ENCODE measurements around the gene DDX4. TPM values are rescaled to one million over a fixed set of nuclear protein-coding genes. Genes with fewer than 3 reads are reported as not detected.
A peak's percentile ranks its signal among the peaks of the same experiment; 100 is the strongest.
"Not testable (repeated sequence)": the region's sequence is repeated elsewhere in the genome, so short reads cannot be mapped to it uniquely, and the experiment has no call there.

DDX4 gene
- total and polyA plus RNA-seq, 3 experiments from 2014 or later, result not detected

DNA sequence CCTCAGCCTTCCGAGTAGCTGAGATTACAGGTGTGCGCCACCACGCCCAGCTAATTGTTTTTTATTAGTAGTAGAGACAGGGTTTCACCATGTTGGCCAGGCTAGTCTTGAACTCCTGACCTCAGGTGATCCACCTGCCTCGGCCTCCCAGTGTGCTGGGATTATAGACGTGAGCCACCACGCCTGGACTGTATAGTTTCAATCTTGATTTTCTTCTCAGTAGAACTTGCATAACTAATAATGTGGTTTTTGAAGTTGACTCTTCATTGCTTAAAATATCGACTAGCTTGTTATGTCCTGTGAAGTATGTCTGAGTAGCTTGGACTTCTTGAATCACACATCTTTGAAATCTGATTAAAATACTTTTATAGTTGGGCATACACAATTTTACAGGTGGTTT lies 23.9 kb downstream of the DDX4 start:
- POLR2A ChIA-PET; H3K27ac ChIP-seq (ENCODE audit: low read depth, low read length); CTCF ChIA-PET; DNase-seq; H3K27me3 ChIP-seq (ENCODE audit: insufficient read depth, low read length, poor library complexity, severe bottlenecking); H3K36me3 ChIP-seq (ENCODE audit: insufficient read depth, low read length); H3K9me3 Mint-ChIP-seq; H3K9me3 ChIP-seq (ENCODE audit: low read length); H3K27ac Mint-ChIP-seq; H3K36me3 Mint-ChIP-seq; H3K4me3 Mint-ChIP-seq; H3K4me3 ChIP-seq (ENCODE audit: low read length): not testable (repeated sequence)
- peaks cover 19 to 34% of the 10 kb centered on the region in 2 donors for H3K27me3 Mint-ChIP-seq
- H3K4me1 ChIP-seq (ENCODE audit: insufficient read depth, low read length), result peaks cover 14% of the 10 kb centered on the region
- H3K4me1 Mint-ChIP-seq, result peaks cover 14 to 24% (median 19%) of the 10 kb centered on the region in 3 donors

- peak in 1 of 5 donors; percentile 3 for DNase-seq
- H3K27ac ChIP-seq (ENCODE audit: low read depth, low read length), result no peak overlapping the region
- peak overlapping the region in 1 of 8 donors; percentile 8 for H3K27ac Mint-ChIP-seq
- no peak overlapping the region for H3K4me3 ChIP-seq (ENCODE audit: low read length)
- H3K36me3 Mint-ChIP-seq, result peaks cover 0 to 3% (median 3%) of the 10 kb centered on the region in 3 donors
- H3K4me1 ChIP-seq (ENCODE audit: insufficient read depth, low read length), result peaks cover 14% of the 10 kb centered on the region
- ChIA-PET CTCF (no interaction called here), POLR2A (no interaction called here)
- no peaks in the 10 kb centered on the region for H3K9me3 ChIP-seq (ENCODE audit: low read length)
- peak overlapping the region in 6 of 7 donors; percentile 2 to 48 (median 34) for H3K4me3 Mint-ChIP-seq
- H3K27me3 ChIP-seq (ENCODE audit: insufficient read depth, low read length, poor library complexity, severe bottlenecking), result no peaks in the 10 kb centered on the region
- no peaks in the 10 kb centered on the region for H3K9me3 Mint-ChIP-seq
- H3K4me1 Mint-ChIP-seq, result peaks cover 14 to 24% (median 19%) of the 10 kb centered on the region in 3 donors
- H3K36me3 ChIP-seq (ENCODE audit: insufficient read depth, low read length), result no peaks in the 10 kb centered on the region
- peaks cover 14 to 21% of the 10 kb centered on the region in 2 donors for H3K27me3 Mint-ChIP-seq
Observed at GRCh38 chr5:55763746-55764420, 26.0 kb downstream of the DDX4 start.

GRCh38 chr5:55768279-55768678 lies 30.4 kb downstream of the DDX4 start:
- peaks cover 14 to 19% (median 18%) of the 10 kb centered on the region in 3 donors for H3K4me1 Mint-ChIP-seq
- H3K9me3 Mint-ChIP-seq, result peaks cover 0 to 3% (median 0%) of the 10 kb centered on the region in 5 donors
- H3K27ac Mint-ChIP-seq, result no peak overlapping the region
- H3K27me3 ChIP-seq (ENCODE audit: insufficient read depth, low read length, poor library complexity, severe bottlenecking), result no peaks in the 10 kb centered on the region
- H3K4me3 ChIP-seq (ENCODE audit: low read length), result no peak overlapping the region
- CTCF ChIA-PET, result no interaction called here
- H3K4me3 Mint-ChIP-seq, result no peak overlapping the region
- peaks cover 0 to 2% (median 0%) of the 10 kb centered on the region in 3 donors for H3K36me3 Mint-ChIP-seq
- DNase-seq, result no peak
- H3K36me3 ChIP-seq (ENCODE audit: insufficient read depth, low read length), result no peaks in the 10 kb centered on the region
- peaks cover 14% of the 10 kb centered on the region for H3K4me1 ChIP-seq (ENCODE audit: insufficient read depth, low read length)
- H3K9me3 ChIP-seq (ENCODE audit: low read length), result no peaks in the 10 kb centered on the region
- H3K27me3 Mint-ChIP-seq, result peaks cover 0 to 2% of the 10 kb centered on the region in 2 donors
- no peak overlapping the region for H3K27ac ChIP-seq (ENCODE audit: low read depth, low read length)
- POLR2A ChIA-PET, result no interaction called here

DNA sequence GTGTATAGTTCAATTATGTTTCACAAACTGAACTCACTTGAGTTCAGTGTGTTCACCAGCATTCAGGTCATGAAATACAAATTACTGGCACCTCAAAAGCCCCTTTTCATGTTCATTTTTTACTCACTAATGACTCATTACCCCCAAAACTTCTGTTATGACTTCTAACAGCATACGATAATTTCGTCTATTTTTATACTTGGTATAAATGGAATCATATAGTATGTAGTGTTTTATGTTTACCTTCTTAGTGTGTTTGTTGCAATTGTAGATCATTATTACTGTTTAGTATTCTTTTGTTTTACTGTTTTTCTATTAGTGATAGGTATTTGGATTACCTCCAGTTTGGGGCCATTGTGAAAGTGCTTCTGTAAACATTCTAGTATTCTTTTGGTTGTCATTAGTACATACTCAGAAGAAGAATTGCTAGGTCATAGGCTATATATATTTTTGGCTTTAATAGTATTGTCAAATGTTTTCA lies 33.4 kb downstream of the DDX4 start:
- H3K36me3 Mint-ChIP-seq, result peaks cover 0 to 2% (median 0%) of the 10 kb centered on the region in 3 donors
- no peaks in the 10 kb centered on the region for H3K4me1 Mint-ChIP-seq
- Histone ChIP-seq H3K27me3 (ENCODE audit: insufficient read depth, low read length, poor library complexity, severe bottlenecking) (peaks cover 3% of the 10 kb centered on the region), H3K9me3 (ENCODE audit: low read length) (no peaks in the 10 kb centered on the region), H3K27ac (ENCODE audit: low read depth, low read length) (no peak overlapping the region), H3K36me3 (ENCODE audit: insufficient read depth, low read length) (no peaks in the 10 kb centered on the region), H3K4me3 (ENCODE audit: low read length) (no peak overlapping the region), H3K4me1 (ENCODE audit: insufficient read depth, low read length) (no peaks in the 10 kb centered on the region)
- H3K4me3 Mint-ChIP-seq, result no peak overlapping the region
- peaks cover 2 to 4% of the 10 kb centered on the region in 2 donors for H3K27me3 Mint-ChIP-seq
- POLR2A ChIA-PET, result no interaction called here
- H3K27ac Mint-ChIP-seq, result no peak overlapping the region
- peaks cover 0 to 3% (median 0%) of the 10 kb centered on the region in 5 donors for H3K9me3 Mint-ChIP-seq
- DNase-seq, result no peak
- CTCF ChIA-PET, result no interaction called here

DNA sequence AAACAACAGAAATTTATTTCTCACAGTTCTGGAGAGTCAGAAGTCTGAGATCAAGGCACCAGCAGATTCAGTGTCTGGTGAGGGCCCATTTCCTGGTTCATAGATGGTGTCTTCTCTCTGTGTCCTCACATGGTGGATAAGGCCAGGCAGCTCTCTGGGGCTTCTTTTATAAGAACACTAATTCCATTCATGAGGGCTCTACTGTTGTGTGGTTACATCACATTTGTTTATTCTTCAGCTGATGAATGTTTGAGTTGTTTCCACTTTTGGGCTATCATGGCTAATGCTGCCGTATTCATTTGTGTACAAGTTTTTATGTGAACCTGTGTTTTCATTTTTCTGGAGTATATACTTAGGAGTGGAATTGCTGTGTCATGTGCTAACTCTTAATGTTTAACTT lies 35.2 kb downstream of the DDX4 start:
- Mint-ChIP-seq H3K27ac (no peak overlapping the region), H3K4me3 (no peak overlapping the region), H3K36me3 (peaks cover 0 to 2% (median 0%) of the 10 kb centered on the region in 3 donors), H3K9me3 (peaks cover 0 to 3% (median 0%) of the 10 kb centered on the region in 5 donors), H3K4me1 (no peaks in the 10 kb centered on the region), H3K27me3 (peaks cover 2 to 12% of the 10 kb centered on the region in 2 donors)
- peaks cover 5% of the 10 kb centered on the region for H3K27me3 ChIP-seq (ENCODE audit: insufficient read depth, low read length, poor library complexity, severe bottlenecking)
- H3K36me3 ChIP-seq (ENCODE audit: insufficient read depth, low read length), result no peaks in the 10 kb centered on the region
- H3K27ac ChIP-seq (ENCODE audit: low read depth, low read length), result no peak overlapping the region
- H3K4me1 ChIP-seq (ENCODE audit: insufficient read depth, low read length), result no peaks in the 10 kb centered on the region
- H3K4me3 ChIP-seq (ENCODE audit: low read length), result no peak overlapping the region
- POLR2A ChIA-PET, result no interaction called here
- no peak for DNase-seq
- CTCF ChIA-PET, result interaction anchor here (0.6 kb wide), 1 partner anchor 1251 kb away, joined by 3 read pairs; no protein-coding TSS in a partner anchor
- H3K9me3 ChIP-seq (ENCODE audit: low read length), result no peaks in the 10 kb centered on the region

- no peaks in the 10 kb centered on the region for H3K4me1 Mint-ChIP-seq
- no peaks in the 10 kb centered on the region for H3K9me3 Mint-ChIP-seq
- H3K27ac Mint-ChIP-seq, result no peak overlapping the region
- Histone ChIP-seq H3K36me3 (ENCODE audit: insufficient read depth, low read length) (no peaks in the 10 kb centered on the region), H3K27ac (ENCODE audit: low read depth, low read length) (no peak overlapping the region), H3K27me3 (ENCODE audit: insufficient read depth, low read length, poor library complexity, severe bottlenecking) (peaks cover 5% of the 10 kb centered on the region), H3K4me1 (ENCODE audit: insufficient read depth, low read length) (no peaks in the 10 kb centered on the region), H3K9me3 (ENCODE audit: low read length) (no peaks in the 10 kb centered on the region), H3K4me3 (ENCODE audit: low read length) (no peak overlapping the region)
- DNase-seq, result no peak
- H3K4me3 Mint-ChIP-seq, result no peak overlapping the region
- ChIA-PET CTCF (no interaction called here), POLR2A (no interaction called here)
- H3K27me3 Mint-ChIP-seq, result peaks cover under 1 to 19% of the 10 kb centered on the region in 2 donors
- no peaks in the 10 kb centered on the region for H3K36me3 Mint-ChIP-seq
Observed at GRCh38 chr5:55777332-55777731, 39.5 kb downstream of the DDX4 start.

- Mint-ChIP-seq H3K27ac (no peak overlapping the region), H3K27me3 (peaks cover 2 to 3% of the 10 kb centered on the region in 2 donors), H3K4me3 (no peak overlapping the region), H3K9me3 (peaks cover 0 to under 1% (median 0%) of the 10 kb centered on the region in 5 donors), H3K4me1 (peaks cover 0 to 3% (median 2%) of the 10 kb centered on the region in 3 donors), H3K36me3 (no peaks in the 10 kb centered on the region)
- POLR2A ChIA-PET, result no interaction called here
- peak in 1 of 5 donors; percentile 9 for DNase-seq
- Histone ChIP-seq H3K9me3 (ENCODE audit: low read length) (no peaks in the 10 kb centered on the region), H3K36me3 (ENCODE audit: insufficient read depth, low read length) (no peaks in the 10 kb centered on the region), H3K4me1 (ENCODE audit: insufficient read depth, low read length) (no peaks in the 10 kb centered on the region), H3K27me3 (ENCODE audit: insufficient read depth, low read length, poor library complexity, severe bottlenecking) (no peaks in the 10 kb centered on the region), H3K27ac (ENCODE audit: low read depth, low read length) (no peak overlapping the region), H3K4me3 (ENCODE audit: low read length) (no peak overlapping the region)
- CTCF ChIA-PET, result no interaction called here
Observed at GRCh38 chr5:55800924-55801323, 63.1 kb downstream of the DDX4 start.

GRCh38 chr5:55808814-55809213 lies 71.0 kb downstream of the DDX4 start:
- POLR2A ChIA-PET, result not testable (repeated sequence)
- CTCF ChIA-PET, result interaction anchor here (0.6 kb wide), 1 partner anchor 400 kb away, joined by 3 read pairs; no protein-coding TSS in a partner anchor

More at GRCh38 chr5:55808814-55809213, 71.0 kb downstream of the DDX4 start:
- H3K9me3 ChIP-seq (ENCODE audit: low read length); H3K4me3 Mint-ChIP-seq; H3K4me3 ChIP-seq (ENCODE audit: low read length); H3K36me3 ChIP-seq (ENCODE audit: insufficient read depth, low read length); H3K27ac Mint-ChIP-seq; DNase-seq; H3K4me1 Mint-ChIP-seq; H3K27me3 ChIP-seq (ENCODE audit: insufficient read depth, low read length, poor library complexity, severe bottlenecking); H3K4me1 ChIP-seq (ENCODE audit: insufficient read depth, low read length); H3K27ac ChIP-seq (ENCODE audit: low read depth, low read length): not testable (repeated sequence)
- H3K9me3 Mint-ChIP-seq, result peaks cover 0 to 15% (median 4%) of the 10 kb centered on the region in 5 donors
- H3K36me3 Mint-ChIP-seq, result peaks cover 0 to 18% (median 2%) of the 10 kb centered on the region in 3 donors
- H3K27me3 Mint-ChIP-seq, result peaks cover 11 to 24% of the 10 kb centered on the region in 2 donors

All from CD8-positive, alpha-beta memory T cell (primary cell).